HG03575 (cell line): Measurements from ENCODE around the gene PLEKHH2.

Experiments used
- ATAC-seq: cut with Tn5 transposase; IDR thresholded peaks from one replicate; pipeline ENCODE4 v1.9.1; 2021; ENCODE audit not compliant: unreplicated experiment, insufficient number of reproducible peaks, low FRiP score; ENCODE audit errors: extremely low read depth

PLEKHH2 gene

DNA sequence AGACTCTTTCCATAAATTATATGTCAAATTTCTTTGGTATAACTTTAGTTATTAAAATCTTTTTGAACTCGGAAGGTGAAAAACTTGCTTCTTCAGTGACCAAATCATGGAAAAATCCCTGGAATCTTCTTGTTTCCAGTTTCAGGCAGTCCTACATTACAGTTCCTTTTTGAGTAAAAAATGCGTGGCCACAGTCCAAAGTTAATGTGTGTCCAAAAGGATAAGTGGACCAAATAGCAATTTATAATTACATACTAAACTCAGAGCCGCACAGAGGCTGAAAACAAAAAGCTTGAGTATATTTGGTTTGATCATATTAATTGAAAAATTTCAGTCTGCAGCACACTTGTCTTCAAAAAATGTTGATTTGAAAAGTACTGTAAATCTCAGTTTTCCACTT, 108.4 kb downstream of the PLEKHH2 start:
- no peak for ATAC-seq

DNA sequence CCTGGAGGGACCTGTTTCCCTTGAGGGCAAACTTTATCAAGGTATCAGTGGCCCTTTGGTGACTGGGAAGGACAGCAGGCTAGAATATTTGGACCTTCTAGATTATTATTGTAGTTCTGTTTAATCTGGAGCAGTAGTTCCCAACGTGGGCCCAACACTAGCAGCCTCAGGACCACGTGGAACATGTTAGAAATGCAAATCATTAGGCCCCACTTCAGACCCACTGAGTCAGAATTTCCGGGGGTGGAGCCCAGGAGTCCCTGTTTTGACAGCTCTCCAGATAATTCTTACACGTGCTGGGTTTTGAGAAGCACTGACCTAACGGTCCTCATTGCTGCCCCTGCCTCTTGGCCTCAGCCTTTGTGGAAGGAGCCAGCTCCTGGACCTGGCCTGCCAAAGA, 111.3 kb downstream of the PLEKHH2 start:
- no peak for ATAC-seq

DNA sequence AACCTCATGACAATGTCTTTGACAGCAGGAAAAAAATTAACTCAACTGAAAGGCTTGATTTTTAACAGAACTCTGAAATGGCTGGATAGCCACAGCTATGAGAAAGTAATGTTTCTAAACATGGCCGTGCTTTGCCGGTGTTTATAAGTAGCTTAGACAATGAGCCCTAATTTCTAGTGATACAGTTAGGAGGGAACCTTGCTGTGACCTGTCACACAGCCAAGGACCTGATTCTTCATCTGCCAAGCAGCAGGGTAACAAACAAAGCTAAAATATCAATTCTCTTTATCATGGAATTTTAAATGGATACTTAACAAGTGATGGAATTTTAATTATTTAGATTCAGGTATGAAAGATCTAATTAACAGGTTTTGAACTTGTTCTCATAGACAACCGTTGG, 112.5 kb downstream of the PLEKHH2 start:
- no peak for ATAC-seq

DNA sequence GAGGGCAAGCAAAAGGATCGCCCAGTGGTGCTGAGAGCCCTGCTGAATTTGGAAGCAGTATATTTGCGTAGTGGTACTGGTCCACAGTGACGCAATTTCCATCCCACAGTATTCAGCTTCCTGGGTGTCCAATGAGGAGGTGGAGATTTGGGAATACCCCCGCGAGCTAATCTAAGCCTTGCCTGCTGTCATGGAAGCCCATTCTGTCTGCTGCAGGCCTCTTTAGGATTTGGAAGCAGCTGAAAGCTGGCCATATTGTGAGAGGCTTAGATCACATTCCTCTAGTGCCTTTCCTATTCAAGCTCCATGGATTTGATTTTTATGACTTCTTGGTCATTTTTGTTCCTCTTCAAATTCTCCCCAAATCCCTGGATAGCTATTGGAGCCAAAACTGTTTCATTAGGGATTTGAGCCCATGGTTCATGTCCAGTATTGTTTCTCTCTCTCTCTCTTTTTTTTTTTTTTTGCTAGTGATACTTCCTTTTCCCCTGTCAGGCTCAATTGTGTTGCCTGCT, 114.5 kb downstream of the PLEKHH2 start:
- ATAC-seq, result no peak

DNA sequence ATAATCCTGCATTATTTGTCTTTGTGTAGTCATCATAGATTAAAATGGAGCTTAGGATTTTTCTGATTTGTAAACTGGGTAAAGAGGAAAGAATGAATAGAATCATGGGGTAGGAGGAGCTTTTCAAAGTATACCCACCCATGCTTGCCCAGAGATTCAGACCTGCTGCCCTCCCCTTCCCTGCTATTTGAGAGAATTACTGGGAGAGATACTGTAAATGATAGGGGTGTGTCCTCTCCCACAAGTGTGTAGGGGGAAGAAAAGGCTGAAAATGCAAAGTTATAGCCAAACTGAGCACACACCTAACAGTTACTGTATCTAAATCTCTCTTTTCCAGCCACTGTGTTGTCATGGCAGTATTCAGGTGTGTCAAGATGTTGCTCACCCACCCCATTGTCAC, 115.2 kb downstream of the PLEKHH2 start:
- ATAC-seq, result no peak

DNA sequence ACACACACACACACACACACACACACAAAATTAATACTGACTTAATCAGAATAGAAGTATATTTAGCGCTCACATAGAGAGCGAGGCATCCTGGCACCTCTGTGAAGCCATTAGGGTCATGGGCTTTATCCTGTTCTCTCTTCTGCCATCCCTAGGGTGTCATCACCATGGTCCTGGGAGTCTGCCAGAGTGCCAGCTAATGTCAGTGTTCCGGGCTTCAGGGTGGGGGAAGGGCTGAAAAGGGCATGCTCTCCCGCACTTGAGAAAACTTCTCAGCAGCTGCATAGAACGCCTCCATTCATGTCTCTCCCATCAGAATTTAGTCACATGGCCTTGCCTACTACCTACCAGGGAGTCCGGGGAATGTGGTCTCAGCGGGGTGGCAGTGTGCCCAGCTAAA, 117.1 kb downstream of the PLEKHH2 start:
- no peak for ATAC-seq

DNA sequence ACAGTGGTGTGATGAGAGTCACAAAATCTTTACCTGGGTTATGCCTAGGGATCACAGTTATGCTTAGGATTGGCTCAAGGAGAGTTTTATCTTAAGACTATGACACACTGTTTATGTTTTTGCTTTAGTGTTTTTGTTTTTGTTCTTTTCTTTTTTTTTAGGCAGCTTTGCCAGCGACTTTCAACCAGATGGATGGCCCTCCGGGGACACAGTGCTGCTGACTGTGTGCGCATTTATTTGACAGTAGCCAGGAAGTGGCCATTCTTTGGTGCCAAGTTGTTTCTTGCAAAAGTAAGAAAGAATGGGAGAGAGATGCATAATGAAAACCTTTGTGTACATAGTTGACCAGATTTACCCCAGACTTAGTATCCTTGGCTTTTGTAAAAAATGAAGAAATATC, 121.7 kb downstream of the PLEKHH2 start:
- no peak for ATAC-seq

DNA sequence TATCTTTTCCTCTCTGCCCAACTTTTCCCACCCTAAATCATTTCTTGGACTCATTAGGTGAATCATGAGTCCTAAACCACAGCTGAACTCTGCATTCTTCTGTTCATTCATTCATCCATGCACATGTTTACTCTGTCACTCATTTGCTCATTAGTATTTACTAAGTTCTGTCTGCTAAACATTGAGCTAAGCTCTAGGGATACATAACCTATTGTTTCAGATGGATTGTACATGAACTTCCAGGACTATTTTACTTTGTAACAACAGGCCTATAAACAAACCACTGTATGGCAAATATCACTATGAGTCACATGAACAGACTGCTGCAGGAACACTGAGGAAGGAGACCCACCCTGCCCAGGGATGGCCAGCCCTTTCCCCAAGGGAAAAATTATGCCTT, 122.1 kb downstream of the PLEKHH2 start:
- no peak for ATAC-seq

DNA sequence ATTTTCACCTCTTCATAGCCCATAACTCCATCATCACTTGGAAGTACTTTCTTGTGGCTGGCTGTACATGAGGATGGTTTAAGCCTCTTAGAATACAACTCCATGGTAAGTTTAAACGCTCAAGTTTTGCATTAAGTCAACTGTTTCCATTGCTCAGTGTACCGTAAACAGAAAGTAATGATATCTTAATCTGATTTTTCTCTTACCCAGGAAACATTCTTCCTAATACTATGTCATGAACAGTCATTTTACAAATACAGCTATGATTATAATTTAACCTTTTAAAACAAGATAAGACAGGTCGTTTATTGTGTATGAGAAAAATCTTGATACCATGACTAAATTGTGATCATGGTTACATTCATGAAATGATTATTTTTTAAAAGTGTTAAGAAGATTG, 125.2 kb downstream of the PLEKHH2 start:
- no peak for ATAC-seq

DNA sequence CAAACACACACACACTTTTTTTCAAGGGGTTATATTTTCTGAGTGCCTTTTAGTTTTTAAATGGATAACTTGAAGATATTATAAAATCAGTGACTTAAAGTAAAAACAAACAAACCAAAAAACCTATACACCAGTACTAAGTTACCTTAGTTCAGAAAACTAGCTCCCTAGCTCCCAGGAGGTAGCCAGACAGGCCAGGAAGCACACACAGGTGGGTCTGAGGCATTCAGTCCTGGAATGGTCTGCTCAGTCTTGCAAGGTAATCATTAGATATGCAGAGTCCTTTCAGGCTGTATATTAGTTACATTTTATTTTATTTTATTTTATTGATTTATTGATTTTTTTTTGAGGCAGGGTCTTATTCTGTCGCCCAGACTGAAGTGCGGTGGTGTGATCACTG, 126.0 kb downstream of the PLEKHH2 start:
- ATAC-seq, result no peak

DNA sequence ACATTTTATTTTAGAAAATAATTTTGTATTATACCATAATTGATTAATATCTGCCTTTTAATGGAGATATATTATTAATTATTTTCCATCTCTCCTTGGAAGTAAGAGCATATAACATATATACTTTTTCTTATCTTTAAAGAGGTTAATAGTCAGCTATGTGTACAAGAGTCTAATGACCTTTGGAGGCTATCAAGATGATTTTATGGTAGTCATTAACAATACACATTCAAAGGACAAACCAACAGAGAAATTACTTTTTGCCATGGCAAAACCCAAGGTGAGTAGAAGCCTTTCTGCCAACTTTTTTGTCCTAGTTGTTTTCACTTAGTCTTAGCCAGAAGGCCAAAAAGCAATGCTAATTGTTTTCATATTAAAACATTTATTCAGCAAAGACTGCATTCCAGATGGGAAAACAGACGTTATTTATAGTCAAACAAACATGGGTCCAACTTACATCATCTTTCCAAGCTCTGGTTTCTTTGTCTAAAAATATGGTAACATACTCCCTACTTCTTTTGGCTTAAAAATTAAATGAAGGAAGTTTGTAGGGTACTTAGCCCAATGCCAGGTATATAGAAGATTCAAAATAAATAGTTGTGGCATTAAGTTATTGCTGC, 127.1 kb downstream of the PLEKHH2 start:
- no peak for ATAC-seq

DNA sequence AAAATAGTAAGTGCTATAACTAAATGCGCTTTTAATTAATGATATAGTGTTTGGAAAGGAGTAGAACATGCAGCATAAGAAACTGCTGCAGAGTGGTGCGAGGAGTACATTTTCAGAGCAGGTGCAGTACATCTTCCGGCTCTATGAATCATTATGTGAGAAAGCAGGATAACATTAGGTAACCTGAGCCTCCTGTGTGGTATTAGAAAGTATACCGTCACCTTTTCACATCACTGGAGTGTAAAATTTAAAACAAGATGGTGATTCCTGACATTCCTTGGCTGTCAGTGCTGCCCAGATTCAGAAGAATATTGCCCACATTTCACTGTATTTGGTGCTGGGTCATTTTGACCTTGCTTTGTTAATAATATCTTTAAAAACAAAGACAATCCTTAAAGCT, 128.9 kb downstream of the PLEKHH2 start:
- ATAC-seq, result no peak

DNA sequence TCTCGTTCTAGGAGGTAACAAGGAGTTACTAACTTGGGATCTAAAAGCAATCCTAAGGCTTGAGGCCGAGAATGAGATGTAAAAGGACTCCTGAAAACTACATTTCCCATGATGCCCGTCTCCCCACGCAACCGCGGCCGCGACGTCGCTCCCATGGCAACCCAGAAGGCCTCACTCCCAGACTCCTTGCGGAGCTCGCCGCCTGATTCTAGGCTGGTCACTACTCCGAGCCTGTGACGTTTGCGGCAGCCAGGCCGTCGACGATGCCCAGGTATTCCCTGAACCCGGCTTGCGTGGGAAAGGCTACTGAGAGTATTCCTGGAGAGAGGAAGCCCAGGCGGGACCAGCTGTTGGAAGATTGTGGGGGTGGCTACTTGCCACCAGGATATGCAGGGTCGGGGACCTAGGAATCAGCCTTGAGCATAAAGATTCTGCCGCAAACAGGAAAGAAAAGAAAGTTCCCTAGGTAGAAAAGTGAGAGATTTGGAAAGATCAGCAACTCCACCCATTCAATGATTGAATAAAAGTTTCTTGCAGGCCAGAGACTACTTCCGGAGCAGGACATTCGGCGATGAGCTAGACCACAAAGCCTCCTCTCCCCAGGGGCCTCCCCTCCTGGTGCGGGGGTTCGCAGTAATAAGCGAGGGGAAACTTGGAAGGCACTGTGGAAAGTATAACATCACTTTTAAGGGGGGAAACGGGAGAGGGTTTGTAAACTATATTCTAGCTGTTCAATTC, 137.0 kb downstream of the PLEKHH2 start, which contains the start of gene DYNC2LI1:
Gene DYNC2LI1 (plus strand): TSS at position 164 of the 738 bp plus-strand sequence. CDS start 100 bp downstream, at position 264.
- peak; percentile 83 for ATAC-seq

DNA sequence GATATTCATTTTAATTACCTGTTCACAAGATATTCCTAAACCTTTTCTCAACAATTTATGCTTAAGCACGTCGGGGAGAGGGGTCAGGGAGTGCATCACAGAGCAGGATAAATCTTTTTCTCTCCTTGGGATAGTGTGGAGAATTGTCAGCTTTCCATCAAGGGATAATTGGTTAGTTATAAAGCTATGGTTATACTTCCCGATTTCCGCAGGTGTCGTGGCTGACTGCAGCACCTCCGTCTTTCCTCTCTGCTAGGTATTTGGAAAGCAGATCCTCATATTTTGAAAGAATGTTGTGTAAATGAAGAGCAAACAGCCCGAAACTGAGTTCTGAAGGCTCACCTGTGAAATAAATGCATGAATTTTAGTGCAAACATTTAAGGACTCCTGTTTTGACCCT, 137.6 kb downstream of the PLEKHH2 start:
- no peak for ATAC-seq

DNA sequence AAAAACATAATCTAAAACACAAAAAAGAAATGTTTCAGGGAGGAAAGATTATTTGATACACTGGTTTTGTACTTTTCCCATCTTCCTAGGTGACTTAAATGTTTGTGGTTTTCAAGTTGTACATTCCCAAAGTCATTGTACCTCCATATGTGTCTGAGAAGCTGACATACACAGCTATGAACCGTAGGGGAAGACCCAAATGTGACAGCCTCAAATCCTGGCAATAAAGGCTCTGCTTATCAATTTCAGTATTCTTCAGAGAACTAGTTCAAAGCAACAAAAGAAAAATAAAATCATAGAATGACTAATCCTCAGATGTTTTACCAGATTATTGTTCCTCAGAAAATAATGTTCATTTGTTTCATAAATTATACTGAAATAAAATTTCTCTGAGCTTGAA, 139.3 kb downstream of the PLEKHH2 start:
- ATAC-seq, result no peak

DNA sequence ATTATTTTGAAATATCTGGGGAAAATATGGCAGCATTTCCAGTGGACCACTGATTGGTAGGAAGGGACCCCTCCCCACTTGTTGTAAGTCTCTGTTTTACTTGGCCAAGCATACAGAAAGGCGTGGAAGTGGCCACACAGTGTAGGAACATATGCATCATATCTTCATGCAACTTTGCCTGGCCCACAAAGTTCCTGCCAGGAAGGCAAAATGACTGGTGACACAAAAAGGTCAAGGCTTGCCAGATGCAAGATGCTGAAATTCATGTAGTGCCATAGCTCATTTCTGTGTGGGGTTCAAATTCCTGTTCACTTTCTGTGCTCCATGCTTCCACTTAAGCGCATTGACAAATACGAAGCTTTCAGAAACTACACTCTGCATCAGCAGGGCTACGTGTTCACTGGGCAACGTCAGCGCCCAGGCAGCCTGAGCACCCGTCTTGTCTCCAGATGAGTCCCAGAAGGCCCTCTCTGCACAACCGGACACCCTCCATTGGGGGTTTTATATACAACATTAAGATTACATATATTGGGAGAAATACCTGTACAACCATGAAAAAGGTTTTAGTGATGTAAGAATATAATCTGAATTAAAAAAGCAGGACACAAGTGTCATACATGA, 140.4 kb downstream of the PLEKHH2 start:
- ATAC-seq, result no peak

DNA sequence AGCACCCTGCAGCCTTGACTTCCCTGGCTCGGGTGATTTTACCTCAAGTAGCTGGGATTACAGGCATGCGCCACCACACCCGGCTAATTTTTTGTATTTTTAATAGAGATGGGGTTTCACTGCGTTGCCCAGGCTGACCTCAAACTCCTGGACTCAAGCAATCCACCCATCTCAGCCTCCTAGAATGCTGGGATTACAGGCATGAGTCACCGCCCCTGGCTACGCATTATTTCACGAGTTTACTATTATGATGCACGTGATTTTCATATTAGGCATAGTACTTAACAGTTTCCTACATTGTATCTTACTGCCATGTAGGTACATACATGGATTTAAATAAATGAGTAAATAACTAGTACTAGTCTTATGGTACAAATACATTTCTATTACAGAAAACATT, 141.2 kb downstream of the PLEKHH2 start:
- ATAC-seq, result no peak

DNA sequence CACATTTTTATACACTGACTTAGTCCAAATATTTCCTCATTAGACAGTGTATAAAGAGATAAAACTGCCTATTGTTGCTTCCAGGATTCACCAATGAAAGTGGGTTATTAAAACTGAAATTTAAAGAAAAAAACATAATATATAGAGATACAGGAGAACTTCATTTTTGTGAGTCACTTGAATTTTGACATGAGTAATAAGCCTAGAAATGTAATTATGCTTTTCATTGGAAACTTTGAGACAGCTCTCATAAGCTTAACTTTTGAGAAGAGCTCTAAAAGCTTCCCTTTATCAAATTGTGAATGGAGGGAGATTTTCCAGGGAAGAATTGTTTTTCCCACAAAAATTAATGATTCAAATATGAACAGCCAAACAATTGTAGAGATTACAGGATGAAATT, 150.8 kb downstream of the PLEKHH2 start:
- no peak for ATAC-seq

DNA sequence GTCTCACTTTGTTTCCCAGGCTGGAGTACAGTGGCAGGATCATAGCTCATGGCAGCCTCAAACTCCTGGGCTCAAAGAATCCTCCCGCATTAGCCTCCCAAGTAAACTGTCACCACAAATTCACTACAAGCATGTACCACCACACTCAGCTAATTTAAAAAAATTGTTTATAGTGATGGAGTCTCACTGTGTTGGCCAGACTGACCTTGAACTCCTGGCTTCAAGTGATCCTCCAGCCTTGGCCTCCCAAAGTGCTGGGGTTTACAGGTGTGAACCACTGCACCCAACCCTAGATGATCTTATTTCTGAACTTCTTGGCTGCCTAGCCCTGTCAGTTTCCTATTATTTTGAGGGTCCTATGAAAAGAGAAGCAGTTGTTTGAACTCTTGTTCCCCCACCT, 151.6 kb downstream of the PLEKHH2 start:
- ATAC-seq, result no peak

DNA sequence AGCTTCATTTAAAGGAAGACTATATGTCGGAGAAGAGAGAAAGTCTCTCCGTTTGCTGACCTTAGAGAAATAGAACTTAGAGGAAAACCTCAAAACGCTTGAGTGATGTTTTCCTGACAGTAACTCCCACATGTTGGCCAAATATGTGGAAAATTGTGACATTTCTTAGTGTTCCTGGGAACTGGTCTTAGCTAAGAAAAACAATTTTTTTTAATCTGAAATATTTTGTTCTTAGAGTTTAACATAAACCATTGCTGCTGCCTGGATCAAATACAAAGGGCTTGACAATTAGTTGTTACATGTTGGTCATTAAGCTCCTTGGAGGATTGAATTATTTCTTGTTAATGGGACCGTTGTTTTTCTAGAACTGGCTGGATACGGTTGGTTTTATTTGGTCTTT, 153.1 kb downstream of the PLEKHH2 start:
- ATAC-seq, result no peak
